Breast epithelium (tissue), 4 donors: Measurements from ENCODE around the gene SLC7A7. TPM values are rescaled to one million over a fixed set of nuclear protein-coding genes. Genes with fewer than 3 reads are reported as not detected.

ENCODE experiments used
- DNase-seq, 2 donors: peaks; one replicate each; pipeline ENCODE4 v3.0.0-alpha.2; 2019; ENCODE audit warnings: low spot score in 2 of 2
- H3K27ac ChIP-seq, 2 donors: fragments of 200-600 bp; sonication (generic) in 1 of 2; one replicate each; pipeline ENCODE4 v1.5.1; 2016 to 2019; ENCODE audit warnings: mild to moderate bottlenecking in 1 of 2
- H3K27me3 ChIP-seq, 2 donors: fragments of 200-600 bp; sonication (generic) in 1 of 2; one replicate each; pipeline versions ENCODE4 v1.5.1 to v1.6.0; 2017 to 2019; ENCODE audit warnings: control low read depth in 1 of 2, mild to moderate bottlenecking in 1 of 2
- H3K36me3 ChIP-seq: fragments of 200-600 bp; one replicate; pipeline ENCODE4 v1.5.1; 2019
- H3K4me1 ChIP-seq, 2 donors: fragments of 200-600 bp; sonication (generic); one replicate each; pipeline ENCODE4 v1.5.1; 2016 to 2019; ENCODE audit warnings: control low read depth in 1 of 2
- H3K4me3 ChIP-seq, 3 donors: fragments of 200-600 bp; sonication (generic); 1 replicate in 2 of 3; 2 replicates in 1 of 3; pipeline ENCODE4 v1.5.1; 2016 to 2019; ENCODE audit warnings: mild to moderate bottlenecking in 3 of 3, moderate library complexity in 2 of 3
- H3K9me3 ChIP-seq, 2 donors: fragments of 200-600 bp; sonication (generic) in 1 of 2; one replicate each; pipeline ENCODE4 v1.5.1; 2016 to 2019; ENCODE audit warnings: control low read depth in 1 of 2
- CTCF ChIP-seq, 3 donors: fragments of 450-650 bp; IDR thresholded peaks; one replicate each; pipeline ENCODE4 v1.5.1; 2016 to 2017; ENCODE audit warnings: antibody characterized with exemption in 3 of 3, mild to moderate bottlenecking in 3 of 3, moderate library complexity in 3 of 3
- POLR2A ChIP-seq: fragments of 450-650 bp; IDR thresholded peaks from one replicate; pipeline ENCODE4 v1.6.1; 2016; ENCODE audit warnings: antibody characterized with exemption, mild to moderate bottlenecking, moderate library complexity
- POLR2AphosphoS5 ChIP-seq, 3 donors: sonication (generic); formaldehyde crosslinking; IDR thresholded peaks; one replicate each; pipeline ENCODE4 v1.6.1; 2017; ENCODE audit warnings: antibody characterized with exemption in 3 of 3
- intact Hi-C: fragments of 100-400 bp; cut with DNase I; formaldehyde crosslinking; loops from one replicate; pipeline ENCODE4 v1.15.1; 2023; ENCODE audit warnings: low total_unique reads
- total RNA-seq, 3 donors: library from RNA; depleted of rRNA; stranded (reverse); fragments of >200 nt; gene quantifications; one replicate each; pipeline ENCODE4 v1.1.0, GENCODE V29; 2016

Gene SLC7A7
- total RNA-seq, 3 donors from 2014 or later = 17.4 to 46.4 (median 27.2) TPM

GRCh38 chr14:22845821-22846625 is 30.8 kb upstream of the SLC7A7 start:
- H3K27me3 ChIP-seq = no peaks in the 10 kb centered on the region
- H3K27ac ChIP-seq = peak overlapping the region; percentile 91 to 97
- peaks cover 6% of the 10 kb centered on the region for H3K36me3 ChIP-seq
- H3K9me3 ChIP-seq = no peaks in the 10 kb centered on the region
- intact Hi-C loops = no loop called here
- H3K4me3 ChIP-seq = peak overlapping the region in 1 of 3 donors; percentile 19
- no peak for DNase-seq
- peaks cover 14 to 23% of the 10 kb centered on the region in 2 donors for H3K4me1 ChIP-seq
- TF ChIP-seq POLR2AphosphoS5 (IDR thresholded peaks at IDR 0.05) (no peak), POLR2A (no peak)

- H3K27me3 ChIP-seq = no peaks in the 10 kb centered on the region
- H3K27ac ChIP-seq = peak overlapping the region; percentile 91 to 97
- no peaks in the 10 kb centered on the region for H3K9me3 ChIP-seq
- TF ChIP-seq POLR2AphosphoS5 (IDR thresholded peaks at IDR 0.05) (no peak), POLR2A (no peak), CTCF (IDR thresholded peaks at IDR 0.05) (no peak)
- peaks cover 6% of the 10 kb centered on the region for H3K36me3 ChIP-seq
- intact Hi-C loops = no loop called here
- peak overlapping the region in 1 of 3 donors; percentile 25 for H3K4me3 ChIP-seq
- H3K4me1 ChIP-seq = peaks cover 7 to 15% of the 10 kb centered on the region in 2 donors
- no peak for DNase-seq
Observed at GRCh38 chr14:22845103-22845394, 29.8 kb upstream of the SLC7A7 start.

GRCh38 chr14:22844221-22845102 is 29.2 kb upstream of the SLC7A7 start:
- Histone ChIP-seq H3K27ac (peak overlapping the region; percentile 91 to 97), H3K4me1 (peaks cover 8 to 9% of the 10 kb centered on the region in 2 donors), H3K27me3 (no peaks in the 10 kb centered on the region), H3K4me3 (peak overlapping the region in 1 of 3 donors; percentile 25), H3K9me3 (no peaks in the 10 kb centered on the region), H3K36me3 (peaks cover 6% of the 10 kb centered on the region)
- DNase-seq = no peak
- TF ChIP-seq CTCF (IDR thresholded peaks at IDR 0.05) (no peak), POLR2AphosphoS5 (IDR thresholded peaks at IDR 0.05) (no peak), POLR2A (no peak)
- intact Hi-C loops = no loop called here

- peaks cover 8 to 19% of the 10 kb centered on the region in 2 donors for H3K4me1 ChIP-seq
- TF ChIP-seq POLR2AphosphoS5 (IDR thresholded peaks at IDR 0.05) (no peak), POLR2A (no peak), CTCF (IDR thresholded peaks at IDR 0.05) (no peak)
- peaks cover 6% of the 10 kb centered on the region for H3K36me3 ChIP-seq
- intact Hi-C loops = no loop called here
- no peaks in the 10 kb centered on the region for H3K9me3 ChIP-seq
- DNase-seq = no peak
- peak overlapping the region; percentile 68 to 97 for H3K27ac ChIP-seq
- H3K27me3 ChIP-seq = no peaks in the 10 kb centered on the region
- H3K4me3 ChIP-seq = peak overlapping the region in 1 of 3 donors; percentile 46
Observed at GRCh38 chr14:22843123-22843925, 28.1 kb upstream of the SLC7A7 start.
